Neural progenitor cell (in vitro differentiated cells): ENCODE data around the gene LINS1. TPM values are rescaled to one million over a fixed set of nuclear protein-coding genes. Genes with fewer than 3 reads are reported as not detected.

Experiments used
- DNase-seq: peaks from one replicate; pipeline ENCODE4 v3.0.0-alpha.2; 2016; ENCODE audit warnings: low spot score
- H2AFZ ChIP-seq: fragments of 200-600 bp; sonication (generic); replicated peaks from 2 replicates; pipeline ENCODE4 v1.6.1; 2016; ENCODE audit warnings: antibody characterized with exemption
- H3F3A ChIP-seq: fragments of 200-600 bp; sonication (generic); 2 replicates; pipeline ENCODE4 v1.6.1; 2016; ENCODE audit warnings: antibody characterized with exemption, low read depth
- H3K27ac ChIP-seq: fragments of 200-600 bp; sonication (generic); 2 replicates; pipeline ENCODE4 v1.5.1; 2016; ENCODE audit warnings: mild to moderate bottlenecking
- H3K27me3 ChIP-seq: fragments of 200-600 bp; sonication (generic); 2 replicates; pipeline ENCODE4 v1.6.1; 2016; ENCODE audit warnings: mild to moderate bottlenecking, moderate library complexity
- H3K36me3 ChIP-seq: fragments of 200-600 bp; sonication (generic); 2 replicates; pipeline ENCODE4 v1.5.1; 2016
- H3K4me1 ChIP-seq: fragments of 200-600 bp; sonication (generic); 2 replicates; pipeline ENCODE4 v1.6.1; 2016; ENCODE audit warnings: mixed run types
- H3K4me2 ChIP-seq: fragments of 200-600 bp; sonication (generic); 2 replicates; pipeline ENCODE4 v1.6.1; 2016
- H3K4me3 ChIP-seq: fragments of 200-600 bp; sonication (generic); 2 replicates; pipeline ENCODE4 v1.5.1; 2016
- H3K79me2 ChIP-seq: fragments of 200-600 bp; sonication (generic); 2 replicates; pipeline ENCODE4 v1.6.1; 2016; ENCODE audit warnings: low read depth
- H3K9ac ChIP-seq: fragments of 200-600 bp; sonication (generic); 2 replicates; pipeline ENCODE4 v1.6.1; 2016
- H3K9me3 ChIP-seq: fragments of 200-600 bp; sonication (generic); 2 replicates; pipeline ENCODE4 v1.5.1; 2016; ENCODE audit warnings: low read depth
- H4K20me1 ChIP-seq: fragments of 200-600 bp; sonication (generic); 2 replicates; pipeline ENCODE4 v1.6.1; 2016; ENCODE audit warnings: low read depth
- H3K27ac Mint-ChIP-seq: 3 replicates; pipeline ENCODE4 v1.8.0; 2021; ENCODE audit warnings: mixed read lengths
- H3K27me3 Mint-ChIP-seq: 2 replicates; pipeline ENCODE4 v1.8.0; 2022; ENCODE audit warnings: low read depth, mild to moderate bottlenecking, inconsistent platforms, moderate library complexity, mixed read lengths; ENCODE audit not compliant: insufficient read depth
- H3K36me3 Mint-ChIP-seq: 3 replicates; pipeline ENCODE4 v1.8.0; 2021; ENCODE audit warnings: mixed read lengths
- H3K4me1 Mint-ChIP-seq: 3 replicates; pipeline ENCODE4 v1.8.0; 2021; ENCODE audit warnings: mixed read lengths
- H3K4me3 Mint-ChIP-seq: 3 replicates; pipeline ENCODE4 v1.8.0; 2021; ENCODE audit warnings: mild to moderate bottlenecking, moderate library complexity, mixed read lengths
- H3K9me3 Mint-ChIP-seq: 3 replicates; pipeline ENCODE4 v1.8.0; 2020; ENCODE audit warnings: mixed read lengths
- EZH2 ChIP-seq: fragments of 200-600 bp; sonication (generic); IDR thresholded peaks from 2 replicates; pipeline ENCODE4 v1.6.1; 2017; ENCODE audit warnings: antibody characterized with exemption, mild to moderate bottlenecking, moderate library complexity
- EZH2phosphoT487 ChIP-seq: fragments of 200-600 bp; sonication (generic); IDR thresholded peaks from 2 replicates; pipeline ENCODE4 v1.6.1; 2017; ENCODE audit warnings: antibody characterized with exemption
- total RNA-seq: library from RNA; depleted of rRNA; stranded (reverse); fragments of >200 nt; gene quantifications from 2 replicates; pipeline ENCODE4 v1.2.3, GENCODE V29; 2015; ENCODE audit warnings: low replicate concordance
- TF ChIP-seq, protein P1 (sequence below): fragments of 200-600 bp; sonication (generic); IDR thresholded peaks from 2 replicates; pipeline ENCODE4 v1.5.1; 2017; ENCODE audit warnings: antibody characterized with exemption, mild to moderate bottlenecking

The LINS1 gene
- total RNA-seq, 1 donor from 2014 or later = 18.7 TPM

GRCh38 chr15:100526027-100526481 lies 75.9 kb downstream of the LINS1 start:
- no peaks in the 10 kb centered on the region for H3K36me3 ChIP-seq
- no peak overlapping the region for H3K9ac ChIP-seq

GRCh38 chr15:100525436-100525835 lies 76.5 kb downstream of the LINS1 start:
- no peaks in the 10 kb centered on the region for H3K27me3 ChIP-seq
- no peak overlapping the region for H3K9ac ChIP-seq
- no peak overlapping the region for H3K4me3 ChIP-seq
- Mint-ChIP-seq H3K27me3 (peaks cover 3% of the 10 kb centered on the region), H3K36me3 (no peaks in the 10 kb centered on the region), H3K27ac (no peak overlapping the region), H3K4me1 (no peaks in the 10 kb centered on the region), H3K4me3 (no peak overlapping the region), H3K9me3 (peaks cover 5% of the 10 kb centered on the region)
- TF ChIP-seq EZH2phosphoT487 (no peak), EZH2 (no peak)
- TF ChIP-seq, protein P1, sequence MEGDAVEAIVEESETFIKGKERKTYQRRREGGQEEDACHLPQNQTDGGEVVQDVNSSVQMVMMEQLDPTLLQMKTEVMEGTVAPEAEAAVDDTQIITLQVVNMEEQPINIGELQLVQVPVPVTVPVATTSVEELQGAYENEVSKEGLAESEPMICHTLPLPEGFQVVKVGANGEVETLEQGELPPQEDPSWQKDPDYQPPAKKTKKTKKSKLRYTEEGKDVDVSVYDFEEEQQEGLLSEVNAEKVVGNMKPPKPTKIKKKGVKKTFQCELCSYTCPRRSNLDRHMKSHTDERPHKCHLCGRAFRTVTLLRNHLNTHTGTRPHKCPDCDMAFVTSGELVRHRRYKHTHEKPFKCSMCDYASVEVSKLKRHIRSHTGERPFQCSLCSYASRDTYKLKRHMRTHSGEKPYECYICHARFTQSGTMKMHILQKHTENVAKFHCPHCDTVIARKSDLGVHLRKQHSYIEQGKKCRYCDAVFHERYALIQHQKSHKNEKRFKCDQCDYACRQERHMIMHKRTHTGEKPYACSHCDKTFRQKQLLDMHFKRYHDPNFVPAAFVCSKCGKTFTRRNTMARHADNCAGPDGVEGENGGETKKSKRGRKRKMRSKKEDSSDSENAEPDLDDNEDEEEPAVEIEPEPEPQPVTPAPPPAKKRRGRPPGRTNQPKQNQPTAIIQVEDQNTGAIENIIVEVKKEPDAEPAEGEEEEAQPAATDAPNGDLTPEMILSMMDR = no peak
- no peak overlapping the region for H3K4me2 ChIP-seq
- no peaks in the 10 kb centered on the region for H3K4me1 ChIP-seq
- no peaks in the 10 kb centered on the region for H3K36me3 ChIP-seq
- H3K27ac ChIP-seq = no peak overlapping the region
- no peak for DNase-seq
- no peaks in the 10 kb centered on the region for H4K20me1 ChIP-seq
- H3K9me3 ChIP-seq = no peaks in the 10 kb centered on the region
- H3F3A ChIP-seq = no peaks in the 10 kb centered on the region
- H2AFZ ChIP-seq = no peak overlapping the region
- no peaks in the 10 kb centered on the region for H3K79me2 ChIP-seq

More at GRCh38 chr15:100526027-100526481, 75.9 kb downstream of the LINS1 start:
- Histone ChIP-seq H4K20me1 (no peaks in the 10 kb centered on the region), H3K4me1 (no peaks in the 10 kb centered on the region), H3K27me3 (no peaks in the 10 kb centered on the region), H3K4me3 (no peak overlapping the region), H3K79me2 (no peaks in the 10 kb centered on the region), H3F3A (no peaks in the 10 kb centered on the region), H3K27ac (no peak overlapping the region), H2AFZ (no peak overlapping the region), H3K4me2 (no peak overlapping the region), H3K9me3 (no peaks in the 10 kb centered on the region)
- TF ChIP-seq, protein P1 = no peak
- TF ChIP-seq EZH2phosphoT487 (no peak), EZH2 (no peak)
- peaks cover 2% of the 10 kb centered on the region for H3K27me3 Mint-ChIP-seq
- H3K9me3 Mint-ChIP-seq = peaks cover 7% of the 10 kb centered on the region
- H3K27ac Mint-ChIP-seq = no peak overlapping the region
- no peaks in the 10 kb centered on the region for H3K4me1 Mint-ChIP-seq
- DNase-seq = no peak
- no peaks in the 10 kb centered on the region for H3K36me3 Mint-ChIP-seq
- no peak overlapping the region for H3K4me3 Mint-ChIP-seq

- H3K27ac Mint-ChIP-seq = no peak overlapping the region
These were observed 77.7 kb downstream of the LINS1 start for GRCh38 chr15:100524326-100524725.

More at GRCh38 chr15:100524326-100524725, 77.7 kb downstream of the LINS1 start:
- H3K27me3 ChIP-seq = no peaks in the 10 kb centered on the region
- H3K4me2 ChIP-seq = no peak overlapping the region
- H3K9me3 Mint-ChIP-seq = peaks cover 4% of the 10 kb centered on the region
- no peaks in the 10 kb centered on the region for H3K4me1 Mint-ChIP-seq
- H3K36me3 Mint-ChIP-seq = no peaks in the 10 kb centered on the region
- no peak overlapping the region for H3K4me3 Mint-ChIP-seq
- H2AFZ ChIP-seq = no peak overlapping the region
- DNase-seq = no peak
- no peaks in the 10 kb centered on the region for H3K9me3 ChIP-seq
- no peak overlapping the region for H3K4me3 ChIP-seq
- TF ChIP-seq, protein P1 = no peak
- TF ChIP-seq EZH2 (no peak), EZH2phosphoT487 (no peak)
- H3K27me3 Mint-ChIP-seq = peaks cover 3% of the 10 kb centered on the region
- H3K79me2 ChIP-seq = no peaks in the 10 kb centered on the region
- no peaks in the 10 kb centered on the region for H3K36me3 ChIP-seq
- H4K20me1 ChIP-seq = no peaks in the 10 kb centered on the region
- no peaks in the 10 kb centered on the region for H3F3A ChIP-seq
- no peaks in the 10 kb centered on the region for H3K4me1 ChIP-seq
- H3K27ac ChIP-seq = no peak overlapping the region
- H3K9ac ChIP-seq = no peak overlapping the region
